ENCODE measurements around the gene POC5. TPM values are rescaled to one million over a fixed set of nuclear protein-coding genes. Genes with fewer than 3 reads are reported as not detected.

Gene POC5
- total and polyA plus RNA-seq, 2 experiments from 2014 or later = 16.2 to 25.9 TPM

DNA sequence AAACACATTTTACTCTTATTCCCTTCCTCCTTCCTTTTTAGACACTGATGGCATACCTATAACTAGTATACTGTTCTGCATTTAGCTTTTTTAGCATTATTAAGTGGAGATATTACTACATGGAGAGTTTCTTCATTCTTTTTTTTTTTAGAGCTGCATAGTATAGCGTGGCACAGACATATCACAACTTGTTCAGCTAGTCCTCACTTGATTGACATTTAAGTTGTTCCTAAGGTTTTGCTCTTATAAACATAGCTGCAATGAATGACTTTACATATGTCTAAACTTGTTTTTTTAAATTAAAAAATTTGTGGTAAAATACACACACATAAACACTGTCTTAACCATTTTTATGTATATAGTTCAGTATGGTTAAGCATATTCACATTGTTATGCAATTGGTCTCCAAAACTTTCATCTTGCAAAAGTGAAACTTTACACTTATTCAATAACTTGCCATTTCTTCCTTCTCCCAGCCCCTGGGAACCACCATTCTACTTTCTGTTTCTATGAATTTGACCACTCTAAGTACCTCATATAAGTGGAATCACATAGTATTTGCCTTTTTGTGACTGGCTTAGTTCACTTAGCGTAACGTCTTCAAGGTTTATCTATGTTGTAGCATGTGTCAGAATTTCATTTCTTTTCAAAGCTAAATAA is 57.3 kb downstream of the POC5 start:
- Histone ChIP-seq H4K20me1 (replicated peaks; ENCODE audit: insufficient read depth) (no peaks in the 10 kb centered on the region), H3K27me3 (ENCODE audit: insufficient read depth) (no peaks in the 10 kb centered on the region), H3K79me2 (replicated peaks; ENCODE audit: insufficient read depth) (no peaks in the 10 kb centered on the region), H3K4me1 (ENCODE audit: insufficient read depth) (peaks cover 12% of the 10 kb centered on the region), H3K36me3 (ENCODE audit: insufficient read depth) (no peaks in the 10 kb centered on the region), H3F3A (replicated peaks; ENCODE audit: low read depth) (no peaks in the 10 kb centered on the region), H3K4me3 (no peak overlapping the region), H3K27ac (ENCODE audit: low read depth) (no peak overlapping the region), H3K9me2 (ENCODE audit: insufficient read depth) (no peaks in the 10 kb centered on the region), H2AFZ (no peak overlapping the region), H3K4me2 (no peak overlapping the region)
- ATAC-seq = no peak
- Mint-ChIP-seq H3K4me1 (peaks cover 12% of the 10 kb centered on the region), H3K4me3 (no peak overlapping the region), H3K36me3 (ENCODE audit: low read depth) (no peaks in the 10 kb centered on the region), H3K9me3 (no peaks in the 10 kb centered on the region), H3K27me3 (ENCODE audit: insufficient read depth, low read depth, poor library complexity) (peaks cover 2% of the 10 kb centered on the region), H3K27ac (no peak overlapping the region)
- no peak for DNase-seq (ENCODE audit: low spot score)
- TF ChIP-seq ZNF114 (CRISPR knock-in tag; IDR thresholded peaks at IDR 0.05) (no peak), STAT1 (IDR thresholded peaks at IDR 0.05; ENCODE audit: unreplicated experiment) (no peak), NANOG (IDR thresholded peaks at IDR 0.05; ENCODE audit: borderline replicate concordance) (no peak), JUNB (IDR thresholded peaks at IDR 0.05; ENCODE audit: unreplicated experiment) (no peak), CTCF (conservative IDR thresholded peaks at IDR 0.05; ENCODE audit: low read depth in 2 of 2) (no peak), EZH2phosphoT487 (IDR thresholded peaks at IDR 0.05; ENCODE audit: unreplicated experiment) (no peak), ZNF462 (CRISPR knock-in tag; IDR thresholded peaks at IDR 0.05) (no peak), POLR2AphosphoS5 (IDR thresholded peaks at IDR 0.05; ENCODE audit: low read depth) (no peak), EZH2 (IDR thresholded peaks at IDR 0.05; ENCODE audit: low read depth, unreplicated experiment) (no peak)
- TF ChIP-seq, protein P1, sequence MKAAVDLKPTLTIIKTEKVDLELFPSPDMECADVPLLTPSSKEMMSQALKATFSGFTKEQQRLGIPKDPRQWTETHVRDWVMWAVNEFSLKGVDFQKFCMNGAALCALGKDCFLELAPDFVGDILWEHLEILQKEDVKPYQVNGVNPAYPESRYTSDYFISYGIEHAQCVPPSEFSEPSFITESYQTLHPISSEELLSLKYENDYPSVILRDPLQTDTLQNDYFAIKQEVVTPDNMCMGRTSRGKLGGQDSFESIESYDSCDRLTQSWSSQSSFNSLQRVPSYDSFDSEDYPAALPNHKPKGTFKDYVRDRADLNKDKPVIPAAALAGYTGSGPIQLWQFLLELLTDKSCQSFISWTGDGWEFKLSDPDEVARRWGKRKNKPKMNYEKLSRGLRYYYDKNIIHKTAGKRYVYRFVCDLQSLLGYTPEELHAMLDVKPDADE (IDR thresholded peaks at IDR 0.05) = no peak

Measured in GM23338 (cell line).